A673 (cell line): ENCODE results near the gene GPR153.

Source experiments
- EZH2 ChIP-seq: fragments of 200-600 bp; sonication (generic); IDR thresholded peaks from 2 replicates; pipeline ENCODE4 v1.6.1; 2017; ENCODE audit warnings: borderline replicate concordance, low read depth, mild to moderate bottlenecking, mixed read lengths, antibody characterized with exemption, low read length; ENCODE audit not compliant: poor library complexity, severe bottlenecking
- TF ChIP-seq, protein P1 (sequence below): fragments of 300-800, 200-600 bp; sonication (generic); conservative IDR thresholded peaks from 2 replicates; pipeline ENCODE4 v1.5.1; 2017; ENCODE audit warnings: low read depth, mild to moderate bottlenecking, antibody characterized with exemption, low read length, moderate library complexity, mixed read lengths

DNA sequence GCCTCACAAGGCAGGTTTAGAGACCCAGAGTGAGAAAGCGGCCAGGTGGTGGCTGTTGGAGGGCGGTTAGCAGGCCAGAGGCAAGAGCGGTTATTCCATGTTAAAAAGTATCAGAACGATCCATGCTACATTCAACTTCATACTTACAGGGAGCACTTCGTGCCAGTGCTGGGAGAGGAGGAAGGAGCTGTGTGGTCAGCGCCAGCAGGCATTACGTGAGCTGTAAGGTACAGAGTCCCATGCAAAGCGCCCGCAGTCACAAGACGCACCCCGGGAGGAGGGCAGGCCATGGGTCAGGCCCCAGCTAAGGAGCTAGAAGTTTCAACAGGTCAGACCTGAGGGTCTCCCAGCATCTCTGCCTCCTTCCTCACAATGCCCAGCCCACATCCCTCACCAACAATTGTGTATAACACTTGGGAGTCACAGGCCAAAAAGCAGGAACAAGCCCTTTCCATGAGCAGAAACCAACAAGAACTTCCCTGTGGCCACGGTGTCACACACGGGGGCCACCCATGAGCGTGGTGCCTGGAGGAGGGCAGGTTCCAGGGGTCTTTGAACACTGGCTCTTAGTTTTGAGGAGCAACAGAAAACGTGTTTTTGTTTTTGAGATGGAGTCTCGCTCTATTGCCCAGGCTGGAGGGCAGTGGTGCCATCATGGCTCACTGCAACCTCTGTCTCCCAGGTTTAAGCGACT is 21.8 kb upstream of the GPR153 start:
- TF ChIP-seq EZH2, result no peak
- TF ChIP-seq, protein P1, sequence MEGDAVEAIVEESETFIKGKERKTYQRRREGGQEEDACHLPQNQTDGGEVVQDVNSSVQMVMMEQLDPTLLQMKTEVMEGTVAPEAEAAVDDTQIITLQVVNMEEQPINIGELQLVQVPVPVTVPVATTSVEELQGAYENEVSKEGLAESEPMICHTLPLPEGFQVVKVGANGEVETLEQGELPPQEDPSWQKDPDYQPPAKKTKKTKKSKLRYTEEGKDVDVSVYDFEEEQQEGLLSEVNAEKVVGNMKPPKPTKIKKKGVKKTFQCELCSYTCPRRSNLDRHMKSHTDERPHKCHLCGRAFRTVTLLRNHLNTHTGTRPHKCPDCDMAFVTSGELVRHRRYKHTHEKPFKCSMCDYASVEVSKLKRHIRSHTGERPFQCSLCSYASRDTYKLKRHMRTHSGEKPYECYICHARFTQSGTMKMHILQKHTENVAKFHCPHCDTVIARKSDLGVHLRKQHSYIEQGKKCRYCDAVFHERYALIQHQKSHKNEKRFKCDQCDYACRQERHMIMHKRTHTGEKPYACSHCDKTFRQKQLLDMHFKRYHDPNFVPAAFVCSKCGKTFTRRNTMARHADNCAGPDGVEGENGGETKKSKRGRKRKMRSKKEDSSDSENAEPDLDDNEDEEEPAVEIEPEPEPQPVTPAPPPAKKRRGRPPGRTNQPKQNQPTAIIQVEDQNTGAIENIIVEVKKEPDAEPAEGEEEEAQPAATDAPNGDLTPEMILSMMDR, result no peak
